Smooth muscle cell (in vitro differentiated cells): ENCODE results near the gene CHRNA1. TPM values are rescaled to one million over a fixed set of nuclear protein-coding genes. Genes with fewer than 3 reads are reported as not detected.

Source experiments
- DNase-seq: peaks from one replicate; lab custom pipeline; 2025; ENCODE audit not compliant: unreplicated experiment; lab: John Stamatoyannopoulos, UW
- H2AFZ ChIP-seq: fragments of 200-600 bp; sonication (generic); 2 replicates; pipeline ENCODE4 v1.6.0; 2016; ENCODE audit warnings: antibody characterized with exemption, low read depth, mild to moderate bottlenecking
- H3F3A ChIP-seq: fragments of 200-600 bp; sonication (generic); 2 replicates; pipeline ENCODE4 v1.6.0; 2017; ENCODE audit warnings: antibody characterized with exemption, low read depth
- H3K27ac ChIP-seq: fragments of 200-600 bp; sonication (generic); 2 replicates; pipeline ENCODE4 v1.5.1; 2016; ENCODE audit warnings: low read depth, mild to moderate bottlenecking
- H3K27me3 ChIP-seq: fragments of 200-600 bp; sonication (generic); 2 replicates; pipeline ENCODE4 v1.6.1; 2016; ENCODE audit warnings: low read depth, mild to moderate bottlenecking
- H3K36me3 ChIP-seq: fragments of 200-600 bp; sonication (generic); 2 replicates; pipeline ENCODE4 v1.5.1; 2016; ENCODE audit warnings: low read depth
- H3K4me1 ChIP-seq: fragments of 200-600 bp; sonication (generic); 2 replicates; pipeline ENCODE4 v1.5.1; 2016; ENCODE audit warnings: low read depth
- H3K4me2 ChIP-seq: fragments of 200-600 bp; sonication (generic); 2 replicates; pipeline ENCODE4 v1.6.0; 2016; ENCODE audit warnings: mild to moderate bottlenecking
- H3K4me3 ChIP-seq: fragments of 200-600 bp; sonication (generic); 2 replicates; pipeline ENCODE4 v1.5.1; 2016; ENCODE audit warnings: mild to moderate bottlenecking
- H3K79me2 ChIP-seq: fragments of 200-600 bp; sonication (generic); 2 replicates; pipeline ENCODE4 v1.6.0; 2016; ENCODE audit warnings: low read depth, mild to moderate bottlenecking
- H3K9ac ChIP-seq: fragments of 200-600 bp; sonication (generic); 2 replicates; pipeline ENCODE4 v1.6.0; 2016; ENCODE audit warnings: low read depth
- H3K9me3 ChIP-seq: fragments of 200-600 bp; sonication (generic); replicated peaks from 2 replicates; pipeline ENCODE4 v1.5.1; 2016; ENCODE audit warnings: low read depth
- H4K20me1 ChIP-seq: fragments of 200-600 bp; sonication (generic); 2 replicates; pipeline ENCODE4 v1.6.0; 2016; ENCODE audit warnings: low read depth
- CTCF ChIP-seq: fragments of 200-600 bp; sonication (generic); IDR thresholded peaks from 2 replicates; pipeline ENCODE4 v1.5.1; 2017; ENCODE audit warnings: borderline replicate concordance, mild to moderate bottlenecking, antibody characterized with exemption; ENCODE audit not compliant: insufficient read depth, poor library complexity, severe bottlenecking
- WGBS: methylation state at CpG from one replicate; pipeline ENCODE4 v1.1.7; 2016; ENCODE audit warnings: low lambda C conversion rate; 5-methylcytosine and 5-hydroxymethylcytosine counted together
- polyA plus RNA-seq: library from polyadenylated mRNA; unstranded; fragments of >200 nt; fragmentation: Nextera tagmentation; extraction: Ambion mirVana; gene quantifications from 2 replicates; pipeline ENCODE4 v1.2.1, GENCODE V29; 2016
- total RNA-seq: library from RNA; depleted of rRNA; stranded (reverse); fragments of >200 nt; gene quantifications from 2 replicates; pipeline ENCODE4 v1.2.3, GENCODE V29; 2014

Gene CHRNA1
- total and polyA plus RNA-seq, 2 experiments from 2014 or later: 1.2 to 1.3 TPM

- Histone ChIP-seq H3K27ac (no peak overlapping the region), H3K9ac (no peak overlapping the region)
These were observed 8.9 kb upstream of the CHRNA1 start for GRCh38 chr2:174773215-174773614.

GRCh38 chr2:174772472-174772801 lies 8.2 kb upstream of the CHRNA1 start:
- WGBS: 79% methylated on average over 5 of the region's 5 CpGs
- no peak overlapping the region for H3K4me2 ChIP-seq
- H3K4me3 ChIP-seq: no peak overlapping the region
- no peaks in the 10 kb centered on the region for H3K27me3 ChIP-seq
- H3K9ac ChIP-seq: no peak overlapping the region
- TF ChIP-seq CTCF: no peak
- peaks cover 26% of the 10 kb centered on the region for H3K4me1 ChIP-seq
- peak overlapping the region; percentile 70 for H2AFZ ChIP-seq
- no peaks in the 10 kb centered on the region for H3K9me3 ChIP-seq
- H4K20me1 ChIP-seq: no peaks in the 10 kb centered on the region
- peaks cover 6% of the 10 kb centered on the region for H3F3A ChIP-seq
- H3K27ac ChIP-seq: peak overlapping the region; percentile 59
- no peaks in the 10 kb centered on the region for H3K79me2 ChIP-seq
- H3K36me3 ChIP-seq: no peaks in the 10 kb centered on the region
- DNase-seq: no peak

More at GRCh38 chr2:174773215-174773614, 8.9 kb upstream of the CHRNA1 start:
- Histone ChIP-seq H3K4me3 (no peak overlapping the region), H3K9me3 (no peaks in the 10 kb centered on the region), H3K79me2 (no peaks in the 10 kb centered on the region), H3K36me3 (no peaks in the 10 kb centered on the region), H3F3A (peaks cover 6% of the 10 kb centered on the region), H4K20me1 (no peaks in the 10 kb centered on the region), H2AFZ (peak overlapping the region; percentile 70), H3K4me2 (no peak overlapping the region), H3K27me3 (no peaks in the 10 kb centered on the region), H3K4me1 (peaks cover 34% of the 10 kb centered on the region)
- no peak for DNase-seq
- 83% methylated on average over 2 of the region's 2 CpGs for WGBS
- no peak for TF ChIP-seq CTCF

- Histone ChIP-seq H3K9me3 (no peaks in the 10 kb centered on the region), H3K4me1 (peaks cover 20% of the 10 kb centered on the region), H3K27ac (peak overlapping the region; percentile 59), H3K4me2 (peak overlapping the region; percentile 75), H2AFZ (peak overlapping the region; percentile 70), H3K4me3 (no peak overlapping the region), H3K27me3 (no peaks in the 10 kb centered on the region), H3K9ac (no peak overlapping the region), H4K20me1 (no peaks in the 10 kb centered on the region), H3K79me2 (no peaks in the 10 kb centered on the region), H3K36me3 (no peaks in the 10 kb centered on the region), H3F3A (peaks cover 6% of the 10 kb centered on the region)
- TF ChIP-seq CTCF: peak; percentile 78
- DNase-seq: peak; percentile 32
- 11% methylated on average over 14 of the region's 14 CpGs for whole genome bisulfite sequencing
These were observed 7.6 kb upstream of the CHRNA1 start for GRCh38 chr2:174771631-174772471.

- Histone ChIP-seq H3K27ac (no peak overlapping the region), H3K79me2 (no peaks in the 10 kb centered on the region), H2AFZ (no peak overlapping the region), H3K27me3 (no peaks in the 10 kb centered on the region), H4K20me1 (no peaks in the 10 kb centered on the region), H3K4me2 (no peak overlapping the region), H3K36me3 (no peaks in the 10 kb centered on the region), H3F3A (peaks cover 6% of the 10 kb centered on the region), H3K4me1 (peaks cover 16% of the 10 kb centered on the region), H3K4me3 (no peak overlapping the region), H3K9ac (no peak overlapping the region), H3K9me3 (no peaks in the 10 kb centered on the region)
- 67% methylated on average over 3 of the region's 3 CpGs for WGBS
- DNase-seq: no peak
- no peak for TF ChIP-seq CTCF
These were observed 6.9 kb upstream of the CHRNA1 start for GRCh38 chr2:174771136-174771535.
